Skeletal muscle cell (primary cell): Measurements from ENCODE around the gene PMVK.

Experiments used
- DNase-seq: peaks from one replicate; pipeline ENCODE4 v3.0.0-alpha.2; 2010; ENCODE audit warnings: low read depth
- H3K4me3 ChIP-seq: 2 replicates; pipeline ENCODE4 v1.5.1; 2011; ENCODE audit warnings: low read depth, mild to moderate bottlenecking, control low read depth, low read length, moderate library complexity

Gene PMVK

DNA sequence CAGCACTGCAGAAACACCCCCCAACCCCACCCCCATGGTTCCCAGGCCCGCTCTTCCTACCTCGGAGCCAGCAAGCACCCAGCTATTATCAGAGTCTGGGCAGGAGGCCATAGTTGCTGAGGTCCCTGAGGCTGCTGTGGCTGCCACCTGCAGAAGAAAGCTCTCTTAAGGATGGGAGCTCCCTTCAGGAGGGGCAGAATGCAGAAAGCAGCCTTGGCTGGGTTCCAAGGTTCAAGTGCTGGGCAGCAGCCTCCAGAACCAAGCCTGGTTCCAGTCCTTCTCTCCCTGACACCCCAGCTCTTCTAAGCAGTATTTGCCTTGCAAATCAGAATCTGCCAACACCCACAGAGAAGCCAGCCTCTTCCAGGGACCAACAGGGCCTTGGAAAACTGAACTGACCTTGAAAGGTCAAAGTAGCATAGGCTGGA, 17.1 kb upstream of the PMVK start:
- no peak overlapping the region for H3K4me3 ChIP-seq
- DNase-seq = no peak

- DNase-seq = no peak
- H3K4me3 ChIP-seq = no peak overlapping the region
These were observed 16.1 kb upstream of the PMVK start for GRCh38 chr1:154952664-154953063.

GRCh38 chr1:154951901-154952657, 15.6 kb upstream of the PMVK start:
- DNase-seq = no peak
- no peak overlapping the region for H3K4me3 ChIP-seq

DNA sequence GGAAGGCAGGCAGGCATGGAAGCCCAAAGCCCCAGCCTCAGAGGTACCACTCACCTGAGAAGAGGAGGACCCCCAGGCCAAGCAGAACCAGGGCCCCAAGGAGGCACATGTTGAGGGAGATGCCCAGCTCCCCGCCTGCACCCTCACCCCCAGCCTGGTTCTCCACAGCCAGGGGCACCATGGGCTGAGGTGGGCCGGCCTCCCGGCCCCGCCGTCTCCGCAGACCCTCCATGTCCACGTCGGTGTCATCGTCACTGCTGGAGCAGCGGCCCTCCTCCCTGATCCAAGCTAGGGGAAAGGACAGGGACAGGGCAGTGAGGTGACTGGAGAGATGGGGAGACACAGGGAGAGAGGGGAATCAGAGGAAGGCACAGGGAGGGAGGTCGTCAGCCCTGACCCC, 11.6 kb upstream of the PMVK start:
- DNase-seq = no peak
- no peak overlapping the region for H3K4me3 ChIP-seq

DNA sequence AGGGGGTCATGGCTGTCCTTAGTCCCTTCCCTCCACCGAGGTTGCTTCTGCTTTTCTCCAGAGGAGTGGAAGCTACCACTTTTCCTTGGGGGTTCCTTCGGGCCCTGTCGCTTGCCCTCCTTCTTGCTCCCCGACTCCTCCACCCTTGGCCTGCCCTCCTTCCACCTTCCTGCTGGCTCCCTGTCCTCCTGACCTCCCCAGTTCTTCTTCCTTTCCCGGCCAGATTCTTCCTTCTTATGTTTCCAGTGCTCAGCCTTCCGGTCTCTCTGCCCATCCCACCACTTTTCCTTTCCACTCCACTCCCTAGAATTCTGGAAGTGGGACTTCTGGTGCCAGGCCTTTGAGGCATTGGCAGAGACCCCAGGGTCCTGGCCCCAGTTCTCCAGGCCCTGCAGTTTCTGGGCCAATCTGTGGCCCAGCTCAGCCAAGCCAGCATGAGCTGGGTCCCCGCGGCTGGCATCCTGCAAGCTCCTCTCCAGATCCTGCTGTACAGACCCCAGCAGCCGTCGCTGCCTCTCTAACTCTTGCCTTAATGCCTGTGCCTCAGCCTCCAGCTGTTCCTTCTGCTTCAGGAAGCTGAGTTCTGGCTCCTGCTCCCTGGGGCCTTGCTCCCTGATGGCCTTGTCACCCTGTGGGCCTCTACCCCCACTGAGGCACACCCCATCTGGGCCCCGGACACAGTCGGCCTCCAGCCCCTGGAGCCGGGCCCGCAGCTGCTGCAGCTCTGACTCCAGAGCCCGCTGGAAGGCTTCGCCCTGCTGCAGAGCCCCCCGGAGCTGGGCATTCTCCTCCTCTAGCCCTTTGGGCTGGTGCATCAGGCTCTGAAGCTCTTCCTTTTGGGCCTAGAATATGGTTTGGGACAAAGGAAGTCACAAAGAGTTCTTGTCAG, 9.7 kb upstream of the PMVK start:
- no peak for DNase-seq
- no peak overlapping the region for H3K4me3 ChIP-seq

DNA sequence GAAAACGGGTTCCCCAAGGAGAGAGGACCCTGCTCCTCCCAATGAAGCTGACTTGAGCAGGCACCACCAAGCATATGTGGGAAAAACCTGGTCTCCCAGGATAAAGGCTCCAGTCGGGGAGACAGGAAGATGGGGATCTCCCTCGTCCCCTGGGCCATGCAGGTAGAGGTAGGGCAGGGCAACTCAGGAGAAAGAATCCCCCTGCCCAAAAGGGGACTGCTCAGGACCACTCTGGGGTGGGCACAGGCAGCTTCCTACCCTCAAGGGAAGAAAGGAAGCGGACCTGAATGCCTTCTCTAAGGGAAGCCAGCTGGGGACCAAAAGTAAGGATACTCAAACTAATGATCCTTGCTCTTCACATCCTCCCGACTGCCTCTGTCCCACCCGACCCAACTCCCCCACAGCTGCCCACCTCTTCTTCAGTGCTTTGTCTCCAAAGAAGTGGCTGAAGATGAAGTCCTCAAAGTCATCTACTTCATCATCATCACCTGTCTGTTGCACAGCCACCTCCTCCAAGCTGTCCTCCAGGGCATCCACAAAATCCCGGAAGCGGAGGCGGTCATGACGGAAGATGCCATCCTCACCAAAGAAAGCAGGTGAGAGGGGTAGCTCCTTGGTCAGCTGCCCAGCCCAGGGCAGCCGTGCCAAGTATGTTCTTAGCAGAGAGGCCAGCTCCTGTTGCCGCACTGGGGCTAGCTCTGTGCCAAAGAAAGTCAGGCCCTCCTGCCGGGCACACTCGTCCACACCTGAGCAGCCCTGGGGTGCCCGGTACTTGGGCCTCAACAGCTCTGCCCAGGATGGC, 8.8 kb upstream of the PMVK start:
- H3K4me3 ChIP-seq = no peak overlapping the region
- no peak for DNase-seq

DNA sequence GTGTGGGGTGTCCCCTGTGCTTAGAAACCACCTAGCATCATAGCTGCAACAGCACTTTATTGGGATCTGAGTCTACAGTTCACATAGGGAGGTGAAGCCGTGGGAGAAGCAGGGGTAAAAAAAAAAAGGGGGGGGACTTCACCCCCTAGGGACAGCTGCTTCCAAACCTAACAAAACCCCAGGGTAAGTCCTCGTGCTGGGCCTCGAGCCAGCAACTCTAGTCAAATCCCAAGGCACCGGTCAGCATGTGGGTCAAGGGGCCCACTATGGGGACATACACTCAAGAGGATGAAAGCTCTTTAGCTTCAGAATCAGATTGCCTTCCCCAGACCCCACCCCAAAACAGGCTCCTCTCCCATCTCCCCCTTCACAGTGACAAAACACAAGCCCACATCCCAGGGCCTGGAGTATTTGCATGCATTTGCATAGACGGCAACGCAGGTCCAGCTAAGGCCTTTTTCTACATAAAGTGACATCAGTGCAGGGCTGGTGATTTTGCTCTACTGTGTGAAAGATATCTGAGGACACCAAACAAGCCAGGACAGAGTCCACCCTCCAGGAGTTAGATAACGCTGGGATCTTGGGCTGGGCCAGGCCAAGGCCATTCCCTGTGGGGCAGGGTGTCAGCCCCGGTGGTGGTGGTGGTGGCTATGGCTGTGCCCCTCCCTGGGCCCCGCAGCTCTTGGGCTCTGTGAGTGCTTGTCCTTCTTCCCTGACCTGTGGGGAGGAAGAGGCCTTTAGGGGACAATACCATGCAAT, 8.1 kb upstream of the PMVK start:
- no peak overlapping the region for H3K4me3 ChIP-seq
- no peak for DNase-seq

GRCh38 chr1:154943649-154944400, 7.3 kb upstream of the PMVK start:
- no peak overlapping the region for H3K4me3 ChIP-seq
- no peak for DNase-seq

- DNase-seq = no peak
- H3K4me3 ChIP-seq = no peak overlapping the region
These were observed 5.0 kb upstream of the PMVK start for GRCh38 chr1:154941333-154942013.

GRCh38 chr1:154940651-154941194, 4.2 kb upstream of the PMVK start:
- no peak overlapping the region for H3K4me3 ChIP-seq
- DNase-seq = no peak

DNA sequence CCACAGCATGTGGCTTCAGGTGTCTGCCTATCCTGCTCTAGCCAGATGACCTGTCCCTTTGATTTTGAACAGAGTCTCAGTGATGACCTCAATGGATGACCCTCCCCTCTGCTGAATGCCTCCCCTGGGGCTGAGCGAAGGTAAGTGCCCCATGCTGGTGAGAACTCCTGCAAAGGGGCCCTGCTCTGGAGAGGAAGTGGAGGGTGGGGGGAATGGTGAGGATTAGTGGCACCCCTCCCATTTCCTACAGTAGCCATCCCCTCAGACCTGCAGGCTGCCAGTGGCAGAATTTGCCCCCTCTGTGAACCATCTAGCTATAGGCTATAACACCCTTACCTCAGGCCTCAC, 3.7 kb upstream of the PMVK start:
- no peak overlapping the region for H3K4me3 ChIP-seq
- DNase-seq = no peak

- H3K4me3 ChIP-seq = no peak overlapping the region
- DNase-seq = no peak
These were observed 2.3 kb upstream of the PMVK start for GRCh38 chr1:154938604-154939399.

- DNase-seq = no peak
- peak overlapping the region; percentile 82 for H3K4me3 ChIP-seq
These were observed 1.5 kb upstream of the PMVK start for GRCh38 chr1:154937988-154938386.

DNA sequence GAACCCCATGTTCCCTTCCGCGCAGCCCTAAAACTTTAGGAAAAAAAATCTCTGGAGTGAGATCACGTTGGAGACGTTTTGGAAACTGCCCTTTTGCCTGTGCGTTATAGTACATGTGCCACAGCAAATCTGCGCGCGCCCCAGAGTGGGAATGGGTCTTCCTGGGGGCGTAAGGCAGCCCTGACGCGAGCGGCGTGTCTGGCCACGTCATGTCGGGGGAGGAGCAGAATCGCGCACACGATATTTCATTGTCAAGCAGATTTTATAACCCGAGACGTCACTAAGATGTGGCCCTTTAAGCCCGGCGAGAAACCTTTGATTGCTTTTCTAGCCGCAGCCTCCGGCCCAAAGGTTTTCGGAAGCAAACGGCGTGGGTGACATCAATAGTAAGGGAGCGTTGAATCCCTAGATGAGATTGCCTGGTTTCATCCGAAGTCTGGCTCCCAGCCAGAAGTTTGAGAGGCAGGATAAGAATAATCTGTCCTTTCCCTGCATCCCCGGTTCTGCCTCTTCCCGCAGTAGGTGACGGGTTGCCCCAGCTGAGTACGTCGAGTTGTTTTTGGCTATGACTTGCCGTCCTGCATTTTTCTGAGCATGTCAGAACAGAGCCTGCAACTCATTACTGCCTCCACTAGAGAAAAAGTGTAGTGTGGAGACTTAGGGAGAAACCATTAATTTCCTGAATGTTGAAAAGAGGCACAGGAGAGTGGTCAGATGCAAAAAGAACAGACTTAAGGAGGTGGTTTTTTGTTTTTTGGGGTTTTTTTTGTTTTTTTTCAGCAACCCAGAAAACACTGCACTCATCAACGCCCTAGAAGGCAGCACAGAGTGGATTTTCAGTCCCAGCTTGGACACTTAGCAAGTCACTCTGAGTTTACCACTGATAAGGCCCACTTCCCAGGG, 817 bp upstream of the PMVK start:
- peak; percentile 92 for DNase-seq
- peak overlapping the region; percentile 82 for H3K4me3 ChIP-seq

DNA sequence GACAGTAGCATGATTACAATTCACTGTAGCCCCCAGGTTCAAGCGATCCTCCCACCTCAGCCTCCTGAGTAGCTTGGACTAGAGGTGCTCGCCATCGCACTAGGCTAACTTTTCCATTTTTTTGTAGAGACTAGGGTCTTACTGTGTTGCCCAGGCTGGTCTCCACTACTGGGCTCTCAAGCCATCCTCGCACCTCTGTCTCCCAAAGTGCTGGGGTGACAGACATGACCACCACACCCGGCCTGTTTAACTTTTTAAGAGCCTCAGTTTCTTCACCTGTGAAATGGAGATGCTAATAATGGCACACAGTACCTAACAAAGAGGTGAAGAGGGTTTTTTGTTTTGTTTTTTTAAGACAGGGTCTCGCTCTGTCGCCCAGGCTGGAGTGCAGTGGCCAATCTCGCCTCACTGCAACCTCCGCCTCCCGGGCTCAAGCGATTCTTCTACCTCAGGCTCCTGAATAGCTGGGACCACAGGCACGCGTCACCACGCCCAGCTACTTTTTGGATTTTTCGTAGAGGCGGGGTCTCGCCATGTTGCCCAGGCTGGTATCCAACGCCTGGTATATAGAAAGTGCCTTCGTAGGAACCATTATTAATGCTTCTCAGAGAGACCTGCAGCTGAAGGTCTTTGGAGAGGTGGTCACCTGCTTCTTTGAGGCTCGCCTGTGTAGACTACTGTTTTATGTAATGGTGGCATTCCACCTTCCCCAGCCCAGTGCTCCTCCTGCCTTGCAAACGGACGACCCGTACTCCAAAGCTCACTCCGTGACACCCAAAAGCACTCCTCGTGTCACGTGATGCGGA, 567 bp downstream of the PMVK start:
- H3K4me3 ChIP-seq = peak overlapping the region; percentile 82
- no peak for DNase-seq
